Left kidney (tissue), 2 donors: Measurements from ENCODE around the gene RAB7B. TPM values are rescaled to one million over a fixed set of nuclear protein-coding genes. Genes with fewer than 3 reads are reported as not detected.
"Not testable (repeated sequence)": the region's sequence is repeated elsewhere in the genome, so short reads cannot be mapped to it uniquely, and the experiment has no call there.

Experiments used
- DNase-seq: peaks from one replicate; pipeline ENCODE4 v3.0.0-alpha.2; 2013
- polyA plus RNA-seq: library from polyadenylated mRNA; unstranded; fragments of 120-200 nt; gene quantifications from one replicate; pipeline ENCODE4 v1.2.1, GENCODE V29; 2013; ENCODE audit not compliant: insufficient read length

RAB7B gene
- polyA plus RNA-seq, 1 donor = 2.3 TPM

DNA sequence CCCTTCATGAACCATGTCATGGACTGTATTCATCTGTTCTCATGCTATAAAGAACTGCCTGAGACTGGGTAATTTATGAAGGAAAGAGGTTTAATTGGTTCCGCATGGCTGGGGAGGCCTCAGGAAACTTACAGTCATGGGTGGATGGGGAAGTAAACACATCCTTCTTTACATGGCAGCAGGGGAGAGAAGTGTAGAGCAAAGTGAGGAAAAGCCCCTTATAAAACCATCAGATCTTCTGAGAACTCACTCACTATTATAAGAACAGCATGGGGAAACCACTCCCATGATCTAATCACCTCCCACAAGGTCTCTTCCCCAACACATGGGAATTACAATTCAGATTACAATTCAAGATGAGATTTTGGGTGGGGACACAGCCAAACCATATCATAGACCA lies 6.6 kb downstream of the RAB7B start:
- DNase-seq = not testable (repeated sequence)

DNA sequence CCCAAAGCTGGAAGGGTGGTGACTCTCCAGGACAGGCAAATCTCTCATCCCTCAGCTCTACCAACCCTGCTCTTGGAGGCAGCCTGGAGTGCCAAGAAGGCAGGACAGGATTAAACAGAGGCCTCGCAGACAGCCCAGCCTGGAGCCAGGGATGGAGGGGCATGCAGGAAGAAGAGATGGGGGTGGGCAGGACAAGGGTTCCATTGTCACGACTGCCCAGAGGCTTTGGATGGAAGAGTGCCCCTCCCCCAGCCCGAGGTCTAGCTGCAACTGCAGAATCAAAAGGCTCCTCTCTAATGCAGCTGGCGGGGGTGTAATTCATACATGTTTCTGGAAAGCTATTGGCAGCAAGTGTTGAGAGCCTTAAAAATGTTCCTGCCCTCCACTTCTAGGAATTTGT lies 8.8 kb downstream of the RAB7B start:
- no peak for DNase-seq

DNA sequence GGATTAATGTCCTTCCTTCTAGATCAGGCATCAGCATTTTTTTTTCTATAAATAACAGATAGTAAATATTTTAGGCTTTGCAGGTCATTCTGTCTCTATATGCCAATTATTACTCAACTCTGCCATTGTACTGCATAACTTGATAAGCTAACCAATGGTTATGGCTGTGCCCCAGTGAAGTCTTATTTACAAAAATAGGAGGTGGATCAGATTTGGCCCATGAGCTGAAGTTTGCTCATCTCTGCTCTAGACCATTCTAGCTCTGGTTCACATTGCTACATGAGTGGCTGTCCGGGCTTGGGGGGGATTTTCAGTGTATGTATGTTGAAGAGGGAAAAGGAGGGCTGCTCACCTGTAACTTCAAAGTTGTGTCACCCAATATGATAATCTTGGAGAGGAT lies 10.1 kb downstream of the RAB7B start:
- no peak for DNase-seq

DNA sequence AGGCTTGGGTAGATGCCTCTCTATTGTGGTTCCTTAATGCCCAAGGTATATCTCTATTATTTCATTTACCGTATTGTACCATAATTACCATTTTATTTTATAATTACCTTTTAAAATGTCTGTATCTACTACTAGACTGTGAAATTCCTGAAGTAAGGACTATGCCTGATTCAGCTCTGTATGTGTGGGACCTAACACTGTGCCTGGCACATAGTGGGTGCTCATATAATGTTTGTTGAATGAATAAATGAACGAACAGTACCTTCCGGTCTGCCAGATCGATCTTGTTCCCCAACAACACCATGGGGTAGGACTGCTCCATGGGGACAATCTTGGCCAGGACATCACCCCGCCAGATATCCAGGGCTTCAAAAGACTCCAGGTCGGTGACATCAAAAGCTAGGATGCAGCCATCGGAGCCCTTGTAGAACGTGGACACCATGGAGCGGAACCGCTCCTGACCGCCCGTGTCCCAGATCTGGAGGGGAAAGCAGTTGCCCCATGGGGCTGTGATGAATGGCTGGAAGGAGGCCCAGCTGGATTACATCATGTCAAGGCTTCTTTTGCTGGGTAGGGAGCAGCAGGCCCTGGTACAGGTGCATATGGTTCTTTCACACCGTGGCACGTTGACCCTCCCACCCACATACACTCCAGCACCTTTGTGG lies 10.8 kb downstream of the RAB7B start:
- no peak for DNase-seq

DNA sequence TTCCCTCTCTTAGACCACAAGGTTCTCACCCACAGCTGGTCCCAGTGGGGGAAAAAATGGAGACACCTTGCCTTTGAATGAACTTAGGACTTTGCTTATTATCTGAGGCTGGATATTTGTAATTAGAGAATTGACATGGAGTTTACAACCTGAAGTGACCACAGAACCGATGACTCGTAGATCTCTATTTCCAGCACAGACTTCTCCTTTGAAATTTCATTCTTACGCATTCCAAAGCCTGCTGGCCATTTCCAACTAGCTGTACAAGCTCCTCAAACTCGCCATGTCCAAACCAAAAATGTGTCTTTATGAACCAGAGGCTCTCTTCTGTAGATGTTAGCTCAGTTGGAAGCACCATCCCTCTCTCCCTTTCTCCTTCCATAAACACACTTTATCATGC lies 12.0 kb downstream of the RAB7B start:
- no peak for DNase-seq

DNA sequence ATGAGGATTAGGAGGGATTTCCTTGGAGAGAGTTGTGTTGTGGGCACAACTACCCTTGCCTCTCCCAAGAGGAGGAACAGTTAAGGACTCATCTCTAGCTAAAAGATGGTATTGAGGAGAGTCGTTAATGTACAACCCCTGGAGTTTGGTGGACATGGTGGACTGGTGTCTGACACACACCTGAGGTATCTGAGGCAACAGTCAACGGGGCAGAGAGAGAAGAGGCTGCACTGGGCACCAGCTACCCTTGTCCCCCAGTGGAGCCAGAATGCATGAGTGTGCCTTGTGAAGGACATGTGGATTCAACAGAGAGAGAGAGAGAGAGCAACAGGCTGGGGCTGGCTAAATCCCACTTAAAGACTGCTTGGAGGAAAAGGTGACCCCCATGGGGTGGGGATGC lies 13.0 kb downstream of the RAB7B start:
- DNase-seq = no peak

DNA sequence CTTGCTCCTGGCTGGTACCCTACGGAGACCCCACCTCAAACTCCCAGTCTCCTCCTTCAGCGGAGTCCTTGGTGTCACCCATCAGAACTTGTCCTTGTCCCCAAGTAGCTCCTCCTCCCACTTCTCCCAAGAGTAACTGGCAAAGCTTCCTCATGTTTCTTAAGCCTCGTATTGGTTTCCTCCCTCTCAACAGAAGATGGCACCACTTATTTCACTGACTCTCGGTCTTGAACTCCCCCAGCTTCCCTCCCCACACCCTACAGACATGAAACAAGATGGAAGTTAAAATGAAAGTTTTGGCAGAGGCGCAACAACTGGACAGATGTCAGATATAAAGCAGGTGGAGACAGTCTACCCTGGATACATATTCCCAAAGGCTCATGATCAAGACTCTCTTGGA lies 13.4 kb downstream of the RAB7B start:
- DNase-seq = no peak

DNA sequence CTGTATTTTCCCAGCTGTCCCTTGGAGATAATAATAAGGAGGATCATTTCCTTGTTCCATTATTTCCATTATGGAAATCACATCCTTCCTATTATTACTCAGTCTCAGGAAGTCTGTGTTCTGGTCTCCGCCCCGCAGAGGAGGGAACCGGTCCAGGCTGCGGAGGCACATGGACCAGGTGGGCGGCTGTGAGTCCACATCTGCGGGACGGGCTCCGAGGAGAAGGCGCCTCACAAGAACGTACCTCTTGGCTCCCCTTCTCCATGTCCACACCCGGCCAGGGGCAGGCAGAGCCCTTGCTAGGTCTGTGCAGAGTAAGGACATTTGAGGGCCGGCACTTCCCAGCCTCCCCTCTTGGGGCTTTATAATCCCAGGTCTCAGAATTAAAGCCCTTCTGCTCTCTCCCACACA lies 14.6 kb downstream of the RAB7B start:
- DNase-seq = no peak

DNA sequence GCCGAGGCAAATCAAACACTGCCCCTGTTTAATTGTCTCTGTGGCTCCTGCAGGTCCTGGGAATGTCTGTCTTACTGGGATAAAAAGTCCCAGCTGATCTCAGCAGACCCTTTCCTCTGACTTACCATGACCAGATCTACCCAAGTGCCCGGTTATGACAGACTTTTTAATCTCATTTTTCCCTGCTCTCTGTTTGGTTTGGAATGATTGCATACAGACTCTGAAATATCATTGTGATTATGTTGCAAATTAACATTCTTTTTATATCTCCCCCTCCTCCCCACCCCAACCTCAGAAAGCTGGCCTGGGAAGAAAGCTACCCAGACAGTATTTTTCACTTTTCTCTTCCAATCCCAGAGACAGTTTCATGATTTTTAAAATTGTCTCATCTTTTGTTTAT lies 16.3 kb downstream of the RAB7B start:
- no peak for DNase-seq

DNA sequence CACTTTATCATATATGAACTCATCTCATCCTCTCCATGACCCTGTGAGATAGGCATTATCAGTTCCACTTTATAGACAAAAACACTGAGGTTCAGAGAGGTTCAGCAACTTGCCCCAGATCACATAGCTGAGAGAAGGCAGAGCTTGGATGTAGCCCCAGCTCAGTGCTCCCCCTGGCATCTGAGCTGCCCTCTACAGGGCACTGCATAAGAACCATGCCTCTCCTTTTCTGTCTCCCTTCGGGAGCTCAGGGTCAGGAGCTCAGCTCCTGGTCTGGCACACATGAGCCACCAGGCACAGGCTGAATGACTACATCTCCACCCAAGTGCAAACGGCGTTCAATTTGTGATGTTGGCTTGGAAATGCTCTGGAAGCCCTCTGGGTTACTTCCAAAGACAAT lies 16.9 kb downstream of the RAB7B start:
- DNase-seq = no peak

DNA sequence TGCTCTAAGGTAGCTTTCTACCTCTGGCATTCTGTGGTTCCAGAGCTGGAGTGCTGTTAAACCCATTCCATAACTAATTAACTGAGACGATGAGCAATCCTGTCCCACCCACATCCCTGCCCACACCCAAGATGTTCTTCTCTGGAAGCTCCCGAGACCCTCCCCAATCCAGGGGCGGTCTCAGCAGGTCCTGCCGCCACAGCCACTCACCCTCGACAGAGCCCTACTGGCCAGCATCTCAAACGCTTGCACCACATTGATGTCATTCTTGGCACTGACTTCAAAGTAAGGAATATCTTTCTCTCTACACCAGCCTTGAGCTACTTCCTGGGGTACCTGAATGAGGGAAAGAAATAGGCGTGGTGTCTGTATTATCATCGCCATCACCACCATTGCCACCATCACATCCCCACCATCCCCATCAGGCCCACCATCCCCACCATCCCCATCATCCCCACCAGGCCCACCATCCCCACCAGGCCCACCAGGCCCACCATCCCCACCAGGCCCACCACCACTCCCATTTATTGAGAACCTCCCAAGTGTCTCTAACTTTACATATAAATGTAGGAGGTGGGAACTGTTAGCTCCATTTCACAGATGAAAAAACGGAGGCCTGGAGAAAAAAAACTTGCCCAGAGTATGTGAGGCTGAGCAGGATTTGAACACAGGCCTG lies 17.7 kb downstream of the RAB7B start:
- no peak for DNase-seq

DNA sequence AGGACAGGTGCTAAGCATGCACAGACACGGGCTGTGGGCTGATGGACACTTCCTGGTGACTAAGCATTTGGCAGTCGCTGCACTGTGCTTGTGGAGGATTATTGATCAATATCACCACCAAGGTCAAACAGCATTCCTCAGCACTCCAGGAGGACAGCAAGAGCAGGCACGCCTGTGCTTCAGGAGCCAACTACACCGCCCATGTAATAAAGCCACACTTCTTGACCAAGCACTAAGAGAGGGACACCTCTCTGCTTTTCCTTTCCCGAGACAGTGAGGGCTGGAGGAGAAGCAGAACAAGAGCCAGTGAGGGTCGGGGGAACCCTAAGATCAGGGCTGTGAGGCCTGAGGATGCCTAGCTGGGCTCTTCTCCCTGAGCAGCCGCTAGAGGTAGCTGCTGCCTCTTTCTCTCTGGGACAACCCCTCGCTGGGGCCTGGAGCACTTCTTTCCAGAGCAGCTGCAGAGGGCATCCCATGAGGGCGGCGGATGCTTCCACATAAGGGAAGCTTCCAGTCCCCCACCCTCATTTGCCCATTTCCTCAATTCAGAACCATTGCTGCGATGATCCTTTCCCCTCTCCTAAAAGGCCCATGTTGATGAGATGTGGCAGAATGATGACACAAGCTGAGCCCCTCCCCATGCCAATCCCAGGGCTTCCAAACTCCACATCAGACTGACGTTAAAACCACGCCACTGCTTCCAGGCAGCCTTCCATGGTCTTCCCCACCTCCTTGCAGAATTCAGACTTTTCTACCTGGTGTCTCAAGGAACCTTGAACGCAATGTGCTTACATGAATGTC lies 19.1 kb downstream of the RAB7B start:
- no peak for DNase-seq

DNA sequence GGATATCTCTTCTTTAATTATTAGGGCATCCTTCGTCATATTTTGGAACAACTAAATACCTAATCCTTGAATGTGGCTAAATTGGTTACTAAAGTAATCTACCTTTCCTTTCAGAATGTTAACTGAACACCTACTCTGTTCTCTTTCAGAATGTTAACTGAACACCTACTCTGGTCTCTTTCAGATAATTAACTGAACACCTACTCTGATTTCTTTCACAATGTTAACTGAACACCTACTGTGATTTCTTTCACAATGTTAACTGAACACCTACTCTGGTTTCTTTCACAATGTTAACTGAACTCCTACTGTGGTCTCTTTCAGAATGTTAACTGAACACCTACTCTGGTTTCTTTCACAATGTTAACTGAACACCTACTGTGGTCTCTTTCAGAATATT lies 21.9 kb downstream of the RAB7B start:
- DNase-seq = no peak

DNA sequence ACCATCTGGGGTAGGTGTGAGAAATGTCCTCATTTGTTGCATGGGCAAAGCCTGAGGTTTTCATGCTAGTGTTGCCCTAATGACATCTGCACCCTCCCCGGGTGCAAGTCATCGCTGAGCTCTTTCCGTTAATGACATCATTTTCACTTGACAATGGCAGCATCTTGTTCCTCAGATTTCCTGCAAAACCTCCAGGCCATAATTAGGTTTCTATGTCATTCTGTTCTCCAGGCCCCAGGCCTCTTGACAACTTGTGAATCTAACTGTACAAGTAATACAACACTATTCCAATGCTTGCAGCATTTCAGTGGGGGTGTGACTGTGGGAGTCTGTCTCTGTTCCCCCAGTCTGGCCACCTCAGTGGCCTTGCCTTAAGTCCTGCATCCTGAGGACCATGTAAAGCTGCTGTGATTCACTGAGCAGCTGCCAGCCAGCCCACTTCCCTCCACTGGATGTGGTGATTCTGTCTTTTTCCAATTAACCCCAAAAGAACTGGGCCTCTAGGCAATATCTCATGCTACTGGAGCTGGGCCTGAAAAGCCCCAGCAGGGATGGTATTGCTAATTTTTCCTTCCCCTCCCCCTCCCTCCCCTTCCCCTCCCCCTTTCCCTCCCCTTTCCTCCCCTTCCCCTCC lies 22.8 kb downstream of the RAB7B start:
- no peak for DNase-seq

DNA sequence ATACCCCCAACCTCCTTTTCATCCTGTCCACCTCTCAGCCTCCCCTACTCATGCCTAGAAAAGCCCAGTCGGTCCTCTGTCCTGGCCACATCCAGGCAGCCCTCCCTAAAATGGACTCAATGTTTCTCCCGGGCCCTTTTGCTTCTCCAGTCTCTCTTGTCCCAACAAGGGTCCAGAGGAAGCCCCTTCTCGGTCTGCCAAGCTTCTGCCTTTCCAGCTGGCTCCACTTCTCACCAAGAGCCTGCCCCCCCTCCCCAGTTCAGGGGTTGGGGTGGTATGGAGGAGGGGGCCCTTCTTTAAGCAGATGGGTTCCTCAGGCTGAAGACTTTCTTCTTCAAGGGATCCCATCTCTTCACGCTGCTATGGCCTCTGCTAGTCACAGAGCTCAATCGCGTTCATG lies 23.9 kb downstream of the RAB7B start:
- DNase-seq = no peak

DNA sequence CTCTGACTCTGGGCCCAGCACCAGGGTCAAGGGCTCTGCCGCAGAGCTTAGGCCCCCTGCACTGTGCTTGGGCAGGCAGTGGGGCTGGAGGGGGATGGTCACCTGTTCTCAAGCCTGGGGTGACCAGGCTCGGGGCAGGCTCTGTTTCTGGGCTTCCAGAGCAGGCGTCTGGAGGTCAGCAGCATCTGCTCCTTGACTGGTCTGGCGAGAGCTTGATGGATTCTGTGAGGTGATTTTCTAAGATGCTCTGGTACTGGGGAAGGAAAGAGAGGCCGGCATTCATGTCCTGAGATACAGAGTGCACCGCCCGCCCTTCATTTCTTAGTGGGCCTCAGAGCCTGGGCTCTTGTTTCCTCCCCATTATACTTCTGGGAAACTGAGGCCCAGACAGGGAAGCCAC lies 24.5 kb downstream of the RAB7B start:
- DNase-seq = no peak

DNA sequence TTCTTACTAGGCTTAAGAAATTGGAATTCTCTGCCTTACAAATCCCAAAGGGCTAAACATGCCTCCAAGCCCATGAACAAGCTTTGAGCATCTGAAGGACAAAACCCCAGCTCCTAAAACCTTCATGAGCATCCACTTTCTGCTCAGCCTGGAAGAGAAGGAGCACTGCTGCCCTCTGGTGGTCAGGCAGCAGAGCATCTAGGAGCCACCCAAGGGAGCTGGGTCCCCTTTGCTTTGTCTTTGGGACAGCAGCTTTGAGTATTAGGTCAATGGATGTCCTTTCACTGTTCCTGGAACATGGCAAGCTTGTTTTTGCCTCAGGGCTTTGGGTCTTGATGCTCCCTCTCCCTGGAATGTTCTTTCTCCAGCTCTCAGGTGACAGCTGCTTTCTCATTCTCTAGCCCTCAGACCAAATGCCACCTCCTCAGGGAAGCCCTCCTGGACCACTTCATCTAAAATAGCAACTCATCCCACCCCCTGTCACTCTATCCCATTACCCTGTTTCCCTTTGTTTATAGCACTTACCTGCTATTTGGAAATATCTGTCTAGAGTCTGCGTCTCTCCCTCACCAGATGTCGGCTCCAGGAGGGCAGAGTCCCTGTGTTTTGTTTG lies 25.7 kb downstream of the RAB7B start:
- peak; percentile 61 for DNase-seq

DNA sequence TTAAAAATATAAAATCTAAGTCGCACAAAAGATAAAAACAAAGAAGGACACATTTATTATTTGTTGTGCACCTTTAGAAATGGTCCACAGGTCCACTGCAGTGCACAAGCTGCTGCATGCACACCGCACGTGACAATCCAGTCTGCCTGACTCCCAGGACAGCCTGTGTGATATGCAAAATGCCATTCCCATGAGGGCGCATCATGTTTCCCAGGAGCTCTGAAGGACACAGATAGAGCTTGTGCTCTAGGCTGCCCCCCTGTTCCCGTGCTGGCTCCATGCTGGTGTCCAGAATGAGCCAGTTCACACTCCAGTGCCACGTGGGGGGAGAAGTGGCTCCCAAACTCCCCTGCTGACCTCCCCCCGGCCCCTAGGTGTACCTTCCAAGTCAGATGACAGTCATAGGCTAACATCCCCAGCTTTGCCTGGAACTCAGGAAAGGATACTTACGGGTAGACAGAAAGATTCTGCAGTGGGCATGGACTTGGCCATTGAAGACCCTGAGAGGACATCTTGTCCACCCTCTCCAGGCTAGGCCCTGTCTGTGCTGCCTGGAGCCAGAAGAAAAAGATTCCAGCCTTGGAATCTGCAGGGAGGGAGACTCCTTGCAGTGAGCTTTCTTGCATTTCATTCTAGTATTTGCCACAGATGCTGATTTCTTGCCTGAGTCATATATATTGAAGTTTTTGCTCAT lies 26.3 kb downstream of the RAB7B start:
- peak; percentile 42 for DNase-seq

DNA sequence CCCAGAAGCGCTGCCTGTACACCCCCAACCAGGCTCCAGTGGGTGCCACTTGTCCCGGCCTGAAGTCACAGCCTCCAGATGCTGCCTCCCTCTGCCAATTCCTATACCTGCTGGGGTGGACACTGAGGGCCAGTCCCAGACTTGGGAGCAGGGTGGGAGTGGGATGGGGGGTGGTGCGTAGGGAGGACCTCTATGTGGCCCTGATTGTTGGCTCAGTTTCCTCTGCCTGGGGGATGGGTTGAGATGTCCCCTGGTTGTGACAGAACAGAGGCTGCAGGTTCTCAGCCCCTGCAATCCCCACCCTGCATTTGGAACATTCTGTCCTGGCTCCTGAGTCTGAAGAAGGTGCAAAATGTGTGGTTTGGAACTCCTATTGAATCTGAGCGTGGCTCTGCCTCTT lies 27.2 kb downstream of the RAB7B start:
- no peak for DNase-seq

DNA sequence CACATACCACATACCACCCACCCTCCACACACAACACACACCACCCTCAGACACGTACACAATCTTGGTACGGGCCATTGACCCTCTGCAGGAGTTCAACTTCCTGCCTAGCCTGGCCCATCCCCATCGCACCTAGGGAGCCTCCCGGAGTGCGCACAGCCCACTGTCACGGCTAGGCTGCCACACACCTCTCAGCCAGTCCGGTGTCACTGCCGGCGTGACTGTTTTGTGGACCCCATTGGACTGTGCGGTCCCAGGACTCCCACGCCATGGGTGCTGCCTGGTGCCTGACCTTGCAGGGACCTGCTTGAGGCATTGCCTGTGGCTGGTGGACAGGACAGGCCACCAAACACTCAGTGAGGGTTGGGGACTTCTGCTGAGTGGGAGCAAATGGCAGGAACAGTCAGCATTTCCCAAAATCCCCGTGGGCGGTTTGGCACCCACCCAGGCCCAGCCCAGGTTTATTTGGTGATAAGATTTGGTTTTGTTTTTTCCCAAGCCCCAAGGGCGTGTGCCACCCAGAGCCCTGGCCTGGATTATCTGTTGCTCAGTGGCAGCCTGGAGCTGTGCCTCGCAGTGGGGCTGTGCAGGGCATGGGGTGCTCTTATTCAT lies 27.7 kb downstream of the RAB7B start:
- DNase-seq = no peak

DNA sequence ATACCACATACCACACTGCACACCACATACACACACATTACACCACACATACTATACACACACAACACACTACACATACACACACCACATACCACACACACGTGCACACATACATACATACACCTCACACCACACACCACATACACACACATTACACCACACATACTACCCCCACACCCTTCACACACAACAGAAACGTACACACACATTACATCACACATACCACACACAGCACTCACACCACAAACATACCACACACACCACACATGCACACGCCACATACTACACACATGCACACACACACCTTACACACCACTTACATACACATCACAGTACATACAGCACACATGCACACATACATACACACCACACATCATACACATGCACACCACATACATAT lies 28.5 kb downstream of the RAB7B start:
- no peak for DNase-seq
